DMS53 treated with DMSO at 0.1 percent for 48 hours (cell line): ENCODE results near the gene UNC5A.

Experiments used
- DNase-seq: peaks from one replicate; lab custom pipeline; 2025; ENCODE audit not compliant: unreplicated experiment; lab: John Stamatoyannopoulos, UW

UNC5A gene

GRCh38 chr5:176810081-176810597 lies at the start of gene UNC5A:
Gene UNC5A (plus strand): TSS chr5:176810559. CDS start chr5:176810751, 192 bp downstream.
- peak; percentile 48 for DNase-seq

DNA sequence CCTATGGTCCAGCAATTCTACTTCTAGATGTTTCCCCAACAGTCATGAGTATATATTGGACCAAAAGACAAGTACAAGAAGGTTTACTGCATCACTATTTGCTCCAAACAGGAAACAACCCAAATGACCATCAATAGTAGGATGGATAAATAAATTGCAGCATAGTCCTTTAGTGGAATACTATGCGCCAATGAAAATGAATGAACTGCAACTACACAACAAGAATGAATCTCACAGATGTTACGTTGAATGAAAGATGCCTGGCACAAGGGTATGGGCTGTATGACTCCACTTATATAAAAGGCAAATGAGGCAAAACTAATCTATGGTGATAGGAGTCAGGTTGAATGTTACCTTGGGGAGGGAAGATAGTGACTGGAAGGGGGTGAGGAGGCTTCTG lies 48.6 kb upstream of the UNC5A start:
- no peak for DNase-seq

GRCh38 chr5:176762489-176762888 lies 47.9 kb upstream of the UNC5A start:
- peak; percentile 62 for DNase-seq

DNA sequence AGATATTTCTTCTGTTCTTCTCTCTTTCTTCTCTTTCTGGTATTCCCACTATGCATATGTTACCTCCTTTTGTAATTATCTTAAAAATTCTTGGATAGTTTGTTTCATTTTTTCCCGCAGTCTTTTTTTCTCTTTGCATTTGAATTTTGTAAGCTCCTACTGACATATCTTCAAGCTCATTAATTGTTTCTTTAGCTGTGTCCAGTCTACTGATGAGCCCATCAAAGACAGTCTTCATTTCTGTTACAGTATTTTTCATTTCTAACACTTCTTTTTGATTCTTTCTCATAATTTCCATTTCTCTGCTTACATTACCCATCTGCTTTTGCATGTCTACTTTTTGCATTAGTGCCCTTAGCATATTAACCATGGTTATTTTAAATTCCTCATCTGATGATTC lies 44.7 kb upstream of the UNC5A start:
- DNase-seq, result no peak

DNA sequence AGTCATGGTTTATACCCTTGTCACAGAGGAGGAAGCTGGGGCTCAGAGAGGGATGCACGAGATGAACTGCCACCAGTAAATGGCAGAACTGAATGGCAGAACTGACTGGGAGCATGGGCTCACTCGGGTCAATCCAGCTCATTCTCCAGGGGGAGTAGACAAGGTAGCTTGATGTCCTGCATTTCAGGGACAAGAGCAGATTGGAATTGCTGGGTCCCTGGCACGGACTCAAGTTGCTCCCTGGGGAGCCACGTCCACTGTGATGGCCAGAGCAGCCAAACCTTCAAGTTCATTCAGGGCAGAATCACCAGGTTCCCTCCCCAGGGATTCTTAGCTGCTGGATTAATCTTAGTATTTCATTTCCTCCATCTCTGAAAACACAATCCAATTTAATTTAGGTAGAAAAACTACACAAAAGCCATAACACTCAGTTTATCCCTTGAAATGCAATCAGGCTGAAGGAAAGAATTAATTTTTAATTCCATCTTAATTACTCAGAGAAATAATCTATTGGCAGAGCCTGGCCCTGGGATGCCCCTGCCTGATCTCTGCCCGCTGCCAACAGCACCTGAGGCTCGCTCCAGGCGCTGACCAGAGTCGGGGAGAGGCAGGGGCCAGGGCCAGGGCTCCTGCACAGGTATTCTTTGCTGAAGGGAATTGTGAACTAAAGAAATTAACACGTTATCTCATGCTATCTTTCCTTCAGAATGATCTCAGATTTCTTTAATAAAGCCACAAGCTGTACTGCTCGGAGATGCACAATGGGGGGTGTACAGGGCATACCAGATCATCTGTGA lies 42.0 kb upstream of the UNC5A start:
- no peak for DNase-seq

- no peak for DNase-seq
These were observed 40.4 kb upstream of the UNC5A start for GRCh38 chr5:176769911-176770310.

DNA sequence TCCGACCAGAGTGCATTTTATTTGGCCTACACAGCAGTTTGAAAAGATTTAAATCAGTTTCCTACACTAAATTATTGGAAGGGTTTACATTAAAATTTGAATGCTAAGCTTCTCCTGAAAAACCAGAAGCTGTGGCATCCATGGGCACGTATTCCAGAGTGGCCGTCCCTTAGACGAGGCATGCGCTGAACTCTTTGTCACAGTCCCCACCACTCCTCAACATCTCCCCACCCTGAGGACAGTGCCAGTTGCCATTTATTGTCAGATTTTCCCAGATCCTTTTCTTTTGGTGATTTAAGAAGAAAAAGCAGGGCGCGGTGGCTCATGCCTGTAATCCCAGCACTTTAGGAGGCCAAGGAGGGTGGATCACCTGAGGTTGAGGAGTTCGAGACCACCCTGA lies 39.9 kb upstream of the UNC5A start:
- DNase-seq, result no peak

- no peak for DNase-seq
These were observed 39.1 kb upstream of the UNC5A start for GRCh38 chr5:176771102-176771845.

- no peak for DNase-seq
These were observed 37.8 kb upstream of the UNC5A start for GRCh38 chr5:176772271-176773210.

GRCh38 chr5:176773408-176774035 lies 36.8 kb upstream of the UNC5A start:
- DNase-seq, result no peak

DNA sequence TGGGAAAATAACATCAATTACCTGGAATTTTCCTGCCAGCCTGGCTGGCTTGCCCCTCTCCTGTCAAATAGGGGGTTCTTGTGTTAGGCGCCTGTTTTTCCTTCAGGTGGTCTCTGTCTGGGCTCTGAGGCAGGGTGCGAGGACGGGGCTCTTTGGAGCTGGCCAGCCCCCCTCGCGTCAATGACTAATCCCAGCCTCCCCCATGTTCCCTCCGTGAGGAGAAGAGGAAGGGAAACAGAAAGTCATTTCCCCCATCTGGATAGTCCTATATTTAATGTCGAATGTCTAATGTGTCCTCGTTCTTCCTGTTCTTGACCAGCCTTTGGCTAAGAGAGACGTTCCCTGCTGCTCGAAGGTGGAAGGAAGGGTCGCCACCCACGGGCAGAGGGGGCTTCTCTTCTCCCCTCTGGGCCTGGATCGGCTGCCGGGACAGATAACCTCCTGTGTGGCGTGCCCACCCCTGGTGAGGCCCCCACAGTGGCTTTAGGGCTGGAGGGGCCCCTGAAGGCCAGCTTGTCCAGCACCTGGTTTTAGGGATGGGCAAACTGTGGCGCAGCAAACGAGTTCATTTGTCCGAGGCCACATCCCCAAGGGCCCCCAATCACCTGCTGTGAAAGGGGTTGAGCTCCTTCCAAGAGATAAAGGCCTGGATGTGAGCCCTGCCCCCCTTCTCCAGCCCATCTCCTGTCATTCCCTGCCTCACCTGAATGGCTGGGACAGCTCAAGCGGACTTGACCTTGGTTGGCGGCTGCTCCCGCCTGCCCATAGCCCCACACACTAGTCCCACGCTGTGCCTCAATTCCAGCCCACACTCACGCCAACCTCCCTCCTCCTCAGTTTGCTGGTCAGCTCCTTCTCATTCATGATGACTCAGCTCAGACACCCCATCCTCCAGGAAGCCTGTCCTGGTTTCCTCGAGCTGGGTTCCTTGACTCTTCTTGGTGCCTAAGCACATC lies 35.9 kb upstream of the UNC5A start:
- DNase-seq, result no peak

DNA sequence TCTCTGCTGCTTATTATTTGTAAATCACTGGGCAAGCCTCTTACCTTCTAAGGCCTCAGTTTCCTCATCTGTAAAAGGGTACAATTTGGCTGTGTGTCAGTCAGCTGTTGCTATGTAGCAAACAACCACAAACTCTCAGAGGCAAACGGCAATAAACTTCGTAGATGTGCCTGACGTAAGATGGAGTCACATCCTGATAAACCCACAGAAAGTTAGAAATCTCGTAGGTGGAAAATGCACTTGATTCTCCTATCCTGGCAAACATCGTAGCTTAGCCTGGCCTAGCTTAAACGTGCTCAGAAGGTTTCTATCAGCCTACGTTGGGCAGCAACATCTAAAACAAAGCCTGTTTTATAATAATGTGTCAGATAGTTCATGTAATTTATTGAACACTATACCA lies 35.0 kb upstream of the UNC5A start:
- no peak for DNase-seq

- no peak for DNase-seq
These were observed 34.1 kb upstream of the UNC5A start for GRCh38 chr5:176776141-176776865.

DNA sequence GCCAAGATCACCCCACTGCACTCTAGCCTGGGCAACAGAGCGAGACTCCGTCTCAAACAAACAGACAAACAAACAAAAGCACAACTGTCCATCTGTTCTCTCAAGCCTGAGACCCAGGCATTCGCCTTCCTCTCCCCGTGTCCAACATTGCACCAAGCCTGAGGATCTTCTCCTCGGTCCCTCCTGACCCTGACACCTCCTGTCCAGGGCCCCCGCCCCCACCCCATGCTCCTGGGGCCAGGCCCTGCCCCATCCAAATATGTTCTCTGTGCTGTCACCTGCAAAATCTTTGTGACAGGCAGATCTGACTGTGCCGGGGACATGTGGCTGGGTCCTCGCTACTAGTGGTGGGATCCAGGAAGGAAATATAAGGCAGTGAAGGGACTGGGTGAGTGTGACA lies 33.4 kb upstream of the UNC5A start:
- DNase-seq, result no peak

- no peak for DNase-seq
These were observed 31.4 kb upstream of the UNC5A start for GRCh38 chr5:176778921-176779465.

DNA sequence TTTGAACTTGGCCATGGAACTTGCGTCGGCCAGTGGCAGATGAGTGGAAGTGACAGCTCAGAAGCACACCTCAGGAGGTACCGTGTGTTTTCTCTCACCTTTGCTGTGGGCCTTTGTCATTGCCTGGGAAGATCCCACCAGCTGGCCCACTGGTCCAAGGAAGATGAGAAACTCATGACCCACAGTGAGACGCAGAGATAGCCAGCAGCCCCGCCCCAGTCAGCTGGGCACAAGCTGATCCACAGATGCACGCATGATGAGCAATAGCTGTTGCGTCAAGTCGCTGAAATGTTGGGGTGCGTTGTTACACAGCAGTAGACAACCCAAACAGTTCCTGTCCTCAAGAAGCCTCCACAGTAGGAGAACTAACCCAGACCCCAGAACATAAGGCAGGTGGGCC lies 30.8 kb upstream of the UNC5A start:
- DNase-seq, result no peak

DNA sequence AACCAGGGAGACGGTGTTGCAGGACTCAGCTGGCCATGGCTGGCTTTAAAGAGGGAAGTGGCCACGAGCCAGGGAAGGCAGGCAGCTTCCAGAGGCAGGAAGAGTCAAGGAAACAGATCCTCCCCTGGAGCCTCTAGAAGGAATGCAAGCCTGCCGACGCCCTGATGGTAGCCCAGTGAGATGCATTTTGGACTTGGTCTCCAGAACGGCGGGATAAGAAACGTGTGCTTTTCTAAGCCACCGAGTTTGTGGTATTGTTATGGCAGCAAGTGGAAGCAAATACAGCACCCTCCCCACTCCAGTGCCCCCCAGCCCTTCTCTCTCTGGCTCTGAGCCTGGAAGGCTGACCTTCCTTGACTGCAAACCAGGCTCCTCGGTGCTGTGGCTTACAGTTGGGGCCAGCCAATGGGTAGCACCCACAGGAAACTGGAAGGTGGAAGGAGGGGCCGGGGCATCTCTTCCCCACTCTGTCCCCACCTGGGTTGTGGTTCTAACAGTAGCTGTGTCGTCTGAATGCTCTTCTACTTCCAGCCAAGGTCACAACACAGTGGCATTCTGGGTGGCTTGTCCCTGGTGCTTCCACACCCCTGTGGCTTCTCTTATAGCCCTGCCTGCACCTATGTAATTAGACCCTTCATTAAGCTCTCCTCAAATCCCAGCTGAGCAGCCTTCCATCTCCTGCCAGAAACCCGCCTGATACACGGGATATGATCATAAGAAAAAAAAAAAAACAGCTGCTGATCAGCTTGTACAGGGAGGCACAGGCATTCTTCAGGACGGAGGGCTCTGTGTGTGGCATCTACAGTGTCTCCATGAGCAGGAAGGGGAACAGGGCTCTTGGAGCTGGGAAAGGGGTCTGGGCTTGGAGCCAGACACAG lies 29.9 kb upstream of the UNC5A start:
- no peak for DNase-seq

GRCh38 chr5:176781054-176781375 lies 29.3 kb upstream of the UNC5A start:
- DNase-seq, result no peak
